DND-41 (cell line): ENCODE data around the gene ALDH1L1.

Experiments
- ATAC-seq: fragments of 200-7000 bp; cut with Tn5 transposase; 3 replicates; pipeline ENCODE4 v1.9.1; 2021; ENCODE audit warnings: low read depth; ENCODE audit not compliant: insufficient read depth
- DNase-seq: peaks from one replicate; pipeline ENCODE4 v3.0.0-alpha.2; 2020
- H2AFZ ChIP-seq: 2 replicates; pipeline ENCODE4 v1.6.0; 2012; ENCODE audit warnings: low read depth, low read length
- H3K27ac ChIP-seq: 2 replicates; pipeline ENCODE4 v1.5.1; 2012; ENCODE audit warnings: low read length, inconsistent platforms
- H3K27me3 ChIP-seq: fragments of 200-600 bp; sonication (generic); 2 replicates; pipeline ENCODE4 v1.6.0; 2012; ENCODE audit warnings: low read length, mild to moderate bottlenecking, inconsistent platforms; ENCODE audit not compliant: insufficient read depth, poor library complexity
- H3K36me3 ChIP-seq: 2 replicates; pipeline ENCODE4 v1.5.1; 2012; ENCODE audit warnings: low read length, inconsistent platforms; ENCODE audit not compliant: insufficient read depth
- H3K4me1 ChIP-seq: 2 replicates; pipeline ENCODE4 v1.5.1; 2012; ENCODE audit warnings: mild to moderate bottlenecking, low read length; ENCODE audit not compliant: insufficient read depth
- H3K4me2 ChIP-seq: 2 replicates; pipeline ENCODE4 v1.6.0; 2012; ENCODE audit warnings: mild to moderate bottlenecking, moderate library complexity, low read length, inconsistent platforms; ENCODE audit not compliant: insufficient read depth
- H3K4me3 ChIP-seq, 2 experiments: fragments of 200-600 bp in 1 of 2; shearing (Covaris generic) in 1 of 2; 2 replicates each; pipeline ENCODE4 v1.5.1; 2012 to 2016; ENCODE audit warnings: inconsistent platforms in 2 of 2, low read length in 2 of 2, mild to moderate bottlenecking in 2 of 2, low read depth in 1 of 2, moderate library complexity in 1 of 2
- H3K79me2 ChIP-seq: 2 replicates; pipeline ENCODE4 v1.6.0; 2012; ENCODE audit warnings: low read length, inconsistent platforms; ENCODE audit not compliant: insufficient read depth
- H3K9ac ChIP-seq: 2 replicates; pipeline ENCODE4 v1.6.0; 2012; ENCODE audit warnings: low read depth, mild to moderate bottlenecking, inconsistent platforms, low read length, moderate library complexity
- H3K9me3 ChIP-seq: 2 replicates; pipeline ENCODE4 v1.5.1; 2012; ENCODE audit warnings: low read length, moderate library complexity, mild to moderate bottlenecking, inconsistent platforms; ENCODE audit not compliant: insufficient read depth, severe bottlenecking
- H4K20me1 ChIP-seq: 2 replicates; pipeline ENCODE4 v1.6.0; 2012; ENCODE audit warnings: low read length; ENCODE audit not compliant: insufficient read depth
- CTCF ChIP-seq: IDR thresholded peaks from 2 replicates; pipeline ENCODE4 v1.5.1; 2012; ENCODE audit warnings: borderline replicate concordance, low read length, moderate library complexity, mild to moderate bottlenecking; ENCODE audit not compliant: poor library complexity, severe bottlenecking; ENCODE audit errors: extremely low read depth
- EZH2 ChIP-seq: IDR thresholded peaks from 3 replicates; pipeline ENCODE4 v1.6.1; 2012; ENCODE audit warnings: borderline replicate concordance, low read depth, mild to moderate bottlenecking, moderate library complexity, low read length, inconsistent platforms; ENCODE audit not compliant: severe bottlenecking

The ALDH1L1 gene

GRCh38 chr3:126147147-126147931, 33.0 kb downstream of the ALDH1L1 start:
- TF ChIP-seq CTCF (no peak), EZH2 (no peak)
- no peaks in the 10 kb centered on the region for H3K4me1 ChIP-seq
- ATAC-seq, result no peak
- H3K27ac ChIP-seq, result no peak overlapping the region
- peaks cover 3% of the 10 kb centered on the region for H3K27me3 ChIP-seq
- H3K36me3 ChIP-seq, result no peaks in the 10 kb centered on the region
- H4K20me1 ChIP-seq, result no peaks in the 10 kb centered on the region
- no peak overlapping the region for H2AFZ ChIP-seq
- no peaks in the 10 kb centered on the region for H3K9me3 ChIP-seq
- DNase-seq, result no peak
- H3K4me2 ChIP-seq, result no peak overlapping the region
- H3K4me3 ChIP-seq, result no peak overlapping the region
- H3K79me2 ChIP-seq, result no peaks in the 10 kb centered on the region
- H3K9ac ChIP-seq, result no peak overlapping the region

- H3K4me1 ChIP-seq, result no peaks in the 10 kb centered on the region
- ATAC-seq (no peak), DNase-seq (no peak)
- no peaks in the 10 kb centered on the region for H4K20me1 ChIP-seq
- peaks cover 5% of the 10 kb centered on the region for H3K27me3 ChIP-seq
- no peaks in the 10 kb centered on the region for H3K9me3 ChIP-seq
- H3K27ac ChIP-seq, result no peak overlapping the region
- TF ChIP-seq CTCF (no peak), EZH2 (no peak)
- no peak overlapping the region for H3K9ac ChIP-seq
- no peak overlapping the region for H2AFZ ChIP-seq
- H3K4me3 ChIP-seq, result no peak overlapping the region
- H3K36me3 ChIP-seq, result no peaks in the 10 kb centered on the region
- no peaks in the 10 kb centered on the region for H3K79me2 ChIP-seq
- no peak overlapping the region for H3K4me2 ChIP-seq
Observed at GRCh38 chr3:126146525-126147146, 33.8 kb downstream of the ALDH1L1 start.

GRCh38 chr3:126146034-126146433, 34.4 kb downstream of the ALDH1L1 start:
- TF ChIP-seq CTCF (no peak), EZH2 (no peak)
- Histone ChIP-seq H3K36me3 (no peaks in the 10 kb centered on the region), H3K27ac (no peak overlapping the region), H3K9me3 (no peaks in the 10 kb centered on the region), H3K79me2 (no peaks in the 10 kb centered on the region), H3K4me1 (no peaks in the 10 kb centered on the region), H3K4me3 (no peak overlapping the region), H3K9ac (no peak overlapping the region), H4K20me1 (no peaks in the 10 kb centered on the region), H2AFZ (no peak overlapping the region), H3K27me3 (peaks cover 5% of the 10 kb centered on the region), H3K4me2 (no peak overlapping the region)
- no peak for DNase-seq
- no peak for ATAC-seq
